Activated naive CD4-positive, alpha-beta T cell treated with anti-CD3 and anti-CD28 coated beads, Interleukin-2, amount 50 U/mL, for 72 hours (primary cell): ENCODE measurements around the gene XIRP2. TPM values are rescaled to one million over a fixed set of nuclear protein-coding genes. Genes with fewer than 3 reads are reported as not detected.

ENCODE experiments used
- ATAC-seq, 2 donors: fragments of 150-1000 bp; cut with Tn5 transposase; 2 replicates each; pipeline ENCODE4 v1.10.0; 2021; ENCODE audit warnings: mild to moderate bottlenecking in 2 of 2, moderate library complexity in 2 of 2
- DNase-seq, 2 donors: peaks; one replicate each; pipeline ENCODE4 v3.0.0; 2021 to 2022; ENCODE audit warnings: low spot score in 2 of 2
- H3K27ac Mint-ChIP-seq, 2 donors: one replicate each; pipeline ENCODE4 v1.8.0; 2022; ENCODE audit warnings: mild to moderate bottlenecking in 2 of 2, mixed read lengths in 2 of 2
- H3K36me3 Mint-ChIP-seq, 2 donors: one replicate each; pipeline ENCODE4 v1.8.0; 2022; ENCODE audit warnings: mixed read lengths in 2 of 2
- H3K9me3 Mint-ChIP-seq, 2 donors: one replicate each; pipeline ENCODE4 v1.8.0; 2022; ENCODE audit warnings: mixed read lengths in 2 of 2
- total RNA-seq, 2 donors: library from RNA; stranded (reverse); gene quantifications; one replicate each; pipeline ENCODE4 v1.2.3, GENCODE V29; 2022

The XIRP2 gene
- total RNA-seq = not detected

DNA sequence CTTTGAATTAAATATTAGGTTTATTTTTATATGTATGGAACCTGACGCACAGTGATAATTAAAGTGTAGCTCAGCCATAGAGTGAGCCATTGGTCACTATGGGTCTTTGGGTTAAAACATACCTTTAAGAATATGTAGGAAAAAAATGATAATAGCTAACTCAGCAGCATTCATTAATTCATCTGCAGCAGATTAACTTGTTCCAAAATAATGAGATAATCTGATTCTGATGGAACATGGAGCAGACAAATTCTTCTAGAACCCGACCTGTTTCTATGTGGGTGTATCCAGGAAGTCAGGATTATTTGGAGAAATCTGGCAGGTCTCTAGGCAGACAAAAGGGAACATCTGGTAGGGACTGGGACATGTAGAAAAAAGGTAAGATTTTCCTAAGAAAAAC, at the start of gene XIRP2:
XIRP2 (plus strand) TSS at position 301 of the 400 bp plus-strand sequence. CDS start 15,003 bp downstream, outside the sequence.
- ATAC-seq (no peak), DNase-seq (no peak)
- no peak within 1 kb of the TSS for H3K27ac Mint-ChIP-seq
- no peaks in the 10 kb centered on the region for H3K36me3 Mint-ChIP-seq
- H3K9me3 Mint-ChIP-seq = no peaks in the 10 kb centered on the region

GRCh38 chr2:166841152-166841551, 47.1 kb upstream of the XIRP2 start:
- no peak for DNase-seq
- Mint-ChIP-seq H3K36me3 (no peaks in the 10 kb centered on the region), H3K27ac (no peak overlapping the region), H3K9me3 (peaks cover 5 to 7% of the 10 kb centered on the region in 2 donors)
- no peak for ATAC-seq

GRCh38 chr2:166841679-166842078, 46.6 kb upstream of the XIRP2 start:
- Mint-ChIP-seq H3K9me3 (peaks cover 8 to 9% of the 10 kb centered on the region in 2 donors), H3K36me3 (no peaks in the 10 kb centered on the region)
- DNase-seq = no peak

GRCh38 chr2:166844111-166844510, 44.2 kb upstream of the XIRP2 start:
- Mint-ChIP-seq H3K9me3 (peaks cover 8 to 23% of the 10 kb centered on the region in 2 donors), H3K36me3 (peaks cover 0 to 12% of the 10 kb centered on the region in 2 donors)
- no peak for ATAC-seq

More at GRCh38 chr2:166841679-166842078, 46.6 kb upstream of the XIRP2 start:
- no peak overlapping the region for H3K27ac Mint-ChIP-seq
- no peak for ATAC-seq

GRCh38 chr2:166862468-166863132, 25.7 kb upstream of the XIRP2 start:
- no peak for DNase-seq
- Mint-ChIP-seq H3K36me3 (no peaks in the 10 kb centered on the region), H3K27ac (no peak overlapping the region), H3K9me3 (no peaks in the 10 kb centered on the region)
- no peak for ATAC-seq

More at GRCh38 chr2:166844111-166844510, 44.2 kb upstream of the XIRP2 start:
- no peak for DNase-seq
- no peak overlapping the region for H3K27ac Mint-ChIP-seq

DNA sequence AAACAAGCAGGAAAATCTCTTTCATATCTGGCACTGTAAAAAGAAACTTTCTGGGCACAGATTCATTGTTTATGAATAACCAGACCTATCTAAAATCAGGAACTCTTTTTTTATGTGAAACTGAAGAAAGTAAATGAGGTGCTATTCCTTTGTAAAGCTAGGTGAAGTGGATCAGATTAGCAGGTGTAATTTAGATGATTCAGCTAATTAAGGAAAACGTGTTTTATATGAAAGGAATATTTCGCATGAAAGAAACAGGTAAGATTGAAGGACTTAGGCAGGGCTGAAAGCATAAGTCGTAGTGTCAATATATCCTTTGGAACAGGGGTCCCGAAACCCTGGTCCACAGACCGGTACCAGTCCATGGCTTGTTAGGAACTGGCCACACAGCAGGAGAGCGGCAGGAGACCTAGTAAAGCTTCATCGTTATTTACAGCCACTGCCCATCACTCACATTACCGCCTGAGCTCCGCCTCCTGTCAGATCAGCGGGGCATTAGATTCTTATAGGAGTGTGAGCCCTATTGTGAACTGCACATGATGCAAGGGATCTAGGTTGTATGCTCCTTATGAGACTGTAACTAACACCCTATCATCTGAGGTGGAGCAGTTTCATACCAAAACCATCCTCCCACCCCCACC, 20.3 kb upstream of the XIRP2 start:
- Mint-ChIP-seq H3K36me3 (no peaks in the 10 kb centered on the region), H3K27ac (no peak overlapping the region), H3K9me3 (no peaks in the 10 kb centered on the region)
- DNase-seq = no peak
- ATAC-seq = no peak

- H3K27ac Mint-ChIP-seq = no peak overlapping the region
- DNase-seq (no peak), ATAC-seq (no peak)
- H3K9me3 Mint-ChIP-seq = no peaks in the 10 kb centered on the region
- H3K36me3 Mint-ChIP-seq = no peaks in the 10 kb centered on the region
Observed at GRCh38 chr2:166870346-166870745, 17.9 kb upstream of the XIRP2 start.

GRCh38 chr2:166881177-166881576, 7.1 kb upstream of the XIRP2 start:
- ATAC-seq (no peak), DNase-seq (no peak)

DNA sequence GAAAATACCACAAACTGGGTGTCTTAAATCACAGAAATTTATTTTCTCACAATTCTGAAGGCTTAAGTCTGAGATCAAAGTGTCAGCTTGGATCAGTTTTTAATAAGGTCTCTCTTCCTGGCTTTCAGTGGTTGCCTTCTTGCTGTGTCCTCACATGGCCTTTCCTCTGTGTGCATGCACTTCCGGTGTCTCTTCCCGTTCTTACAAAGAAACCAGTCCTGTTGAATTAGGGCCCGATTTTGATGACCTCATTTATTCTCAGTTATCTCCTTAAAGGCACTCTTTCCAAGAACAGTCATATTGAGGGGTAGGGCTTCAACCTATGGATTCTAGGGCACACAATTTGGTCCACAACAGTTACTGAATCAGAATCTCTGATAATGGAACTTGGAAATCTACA, 5.4 kb upstream of the XIRP2 start:
- H3K9me3 Mint-ChIP-seq = no peaks in the 10 kb centered on the region
- no peaks in the 10 kb centered on the region for H3K36me3 Mint-ChIP-seq
- DNase-seq (no peak), ATAC-seq (no peak)
- H3K27ac Mint-ChIP-seq = no peak overlapping the region

More at GRCh38 chr2:166881177-166881576, 7.1 kb upstream of the XIRP2 start:
- Mint-ChIP-seq H3K9me3 (no peaks in the 10 kb centered on the region), H3K27ac (no peak overlapping the region), H3K36me3 (no peaks in the 10 kb centered on the region)

DNA sequence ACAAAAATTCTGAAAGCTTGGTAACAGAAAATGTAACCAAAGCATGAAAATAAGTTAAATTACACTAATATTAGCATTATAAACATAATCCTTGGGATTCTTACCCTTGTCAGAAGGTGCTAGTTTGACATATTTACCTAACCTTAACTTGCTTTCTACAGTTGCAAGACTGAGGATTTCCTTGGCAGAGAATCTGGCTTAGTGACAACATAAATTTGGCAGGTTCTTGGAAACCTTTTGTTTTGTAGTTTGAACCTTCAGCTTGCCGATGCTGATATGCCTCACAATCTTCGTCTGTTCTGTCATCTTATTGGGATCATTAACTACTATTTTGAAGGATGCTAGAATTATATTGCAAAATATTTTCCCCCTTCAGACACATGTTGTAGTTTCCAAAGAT, 3.4 kb downstream of the XIRP2 start:
- ATAC-seq = no peak
- Mint-ChIP-seq H3K36me3 (no peaks in the 10 kb centered on the region), H3K27ac (no peak overlapping the region), H3K9me3 (no peaks in the 10 kb centered on the region)
- no peak for DNase-seq

- H3K27ac Mint-ChIP-seq = no peak overlapping the region
- DNase-seq (no peak), ATAC-seq (no peak)
- H3K36me3 Mint-ChIP-seq = no peaks in the 10 kb centered on the region
- no peaks in the 10 kb centered on the region for H3K9me3 Mint-ChIP-seq
Observed at GRCh38 chr2:166892397-166892796, 4.1 kb downstream of the XIRP2 start.

GRCh38 chr2:166895243-166895642, 7.0 kb downstream of the XIRP2 start:
- DNase-seq = no peak
- Mint-ChIP-seq H3K36me3 (no peaks in the 10 kb centered on the region), H3K9me3 (no peaks in the 10 kb centered on the region), H3K27ac (no peak overlapping the region)
- no peak for ATAC-seq

GRCh38 chr2:166897666-166898065, 9.4 kb downstream of the XIRP2 start:
- ATAC-seq (no peak), DNase-seq (no peak)
- Mint-ChIP-seq H3K27ac (no peak overlapping the region), H3K36me3 (no peaks in the 10 kb centered on the region), H3K9me3 (no peaks in the 10 kb centered on the region)

- Mint-ChIP-seq H3K36me3 (no peaks in the 10 kb centered on the region), H3K9me3 (no peaks in the 10 kb centered on the region), H3K27ac (no peak overlapping the region)
- DNase-seq (no peak), ATAC-seq (no peak)
Observed at GRCh38 chr2:166899676-166900075, 11.4 kb downstream of the XIRP2 start.

DNA sequence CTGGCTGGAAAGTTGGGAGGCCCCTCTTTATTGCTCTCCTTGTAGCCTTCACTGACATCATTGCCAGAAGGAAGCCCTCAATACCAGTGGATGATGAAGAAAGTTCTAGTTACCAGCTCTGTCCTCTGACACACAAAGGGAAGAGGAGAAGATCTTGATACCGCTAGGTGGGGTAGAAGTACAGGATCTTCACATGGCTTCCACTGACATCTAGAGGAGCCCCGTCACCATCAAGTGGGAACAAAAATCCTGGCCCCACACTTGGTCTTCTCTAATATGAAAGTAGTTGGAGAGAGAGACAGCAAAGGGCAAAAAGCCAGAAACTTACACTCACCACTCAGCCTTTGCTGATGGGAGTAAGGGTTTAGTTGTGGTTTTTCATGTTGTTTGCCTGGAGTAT, 12.4 kb downstream of the XIRP2 start:
- no peak for DNase-seq

GRCh38 chr2:166901336-166901735, 13.1 kb downstream of the XIRP2 start:
- ATAC-seq (no peak), DNase-seq (no peak)
- no peaks in the 10 kb centered on the region for H3K9me3 Mint-ChIP-seq
- no peaks in the 10 kb centered on the region for H3K36me3 Mint-ChIP-seq
- H3K27ac Mint-ChIP-seq = no peak overlapping the region

More for the DNA sequence above, 12.4 kb downstream of the XIRP2 start:
- ATAC-seq = no peak
- H3K9me3 Mint-ChIP-seq = no peaks in the 10 kb centered on the region
- H3K27ac Mint-ChIP-seq = no peak overlapping the region
- H3K36me3 Mint-ChIP-seq = no peaks in the 10 kb centered on the region

GRCh38 chr2:166916987-166917386, 28.7 kb downstream of the XIRP2 start:
- peaks cover 4 to 7% of the 10 kb centered on the region in 2 donors for H3K9me3 Mint-ChIP-seq
- H3K36me3 Mint-ChIP-seq = peaks cover 0 to 6% of the 10 kb centered on the region in 2 donors
- ATAC-seq = no peak
- H3K27ac Mint-ChIP-seq = no peak overlapping the region
- no peak for DNase-seq

DNA sequence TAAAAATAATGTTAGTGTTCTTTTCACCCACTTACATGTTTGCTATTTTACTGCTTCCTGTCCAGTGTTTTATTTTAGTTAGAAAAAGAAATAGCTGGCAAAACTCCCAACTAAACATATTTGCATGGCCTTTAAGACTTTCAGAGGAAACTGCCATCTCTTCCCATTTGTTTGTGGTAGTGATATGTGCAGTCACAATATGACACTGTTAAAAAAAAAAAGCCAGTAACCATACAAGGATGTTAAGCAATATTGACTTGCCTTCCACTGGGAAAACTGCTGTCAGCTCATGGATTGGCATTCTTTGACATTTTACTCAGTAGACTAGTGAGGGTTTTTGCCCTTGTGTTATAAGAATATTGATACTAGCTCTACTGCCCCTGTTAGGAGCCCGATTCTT, 29.1 kb downstream of the XIRP2 start:
- DNase-seq = no peak
- ATAC-seq = no peak
- peaks cover under 1 to 3% of the 10 kb centered on the region in 2 donors for H3K9me3 Mint-ChIP-seq
- peaks cover 0 to 6% of the 10 kb centered on the region in 2 donors for H3K36me3 Mint-ChIP-seq
- H3K27ac Mint-ChIP-seq = no peak overlapping the region
